ENCODE measurements around the gene WWTR1. TPM values are rescaled to one million over a fixed set of nuclear protein-coding genes. Genes with fewer than 3 reads are reported as not detected.

WWTR1 gene
- total and polyA plus RNA-seq, 2 donors (not counting 3 experiments of a cell fraction or from before 2014, with no cell fraction given): 210 to 341 TPM

GRCh38 chr3:149481056-149481455 is 176.8 kb downstream of the WWTR1 start:
- no peaks in the 10 kb centered on the region for H3K9me3 ChIP-seq (replicated peaks; ENCODE audit: control insufficient read depth, insufficient read depth, low read length)
- H2AFZ ChIP-seq (ENCODE audit: low read depth, low read length): no peak overlapping the region
- TF ChIP-seq JUN (IDR thresholded peaks at IDR 0.05; ENCODE audit: borderline replicate concordance, insufficient read depth, insufficient read length, low read depth) (no peak), EZH2 (IDR thresholded peaks at IDR 0.05; ENCODE audit: borderline replicate concordance, low read depth, low read length, severe bottlenecking) (no peak), FOS (IDR thresholded peaks at IDR 0.05; ENCODE audit: borderline replicate concordance, insufficient read depth, low read length) (no peak), GATA2 (IDR thresholded peaks at IDR 0.05; ENCODE audit: insufficient read depth, insufficient read length, low read depth, low read length) (no peak), POLR2AphosphoS5 (IDR thresholded peaks at IDR 0.05; ENCODE audit: insufficient read depth, low read depth, low read length) (no peak), POLR2A (IDR thresholded peaks at IDR 0.05; ENCODE audit: low read depth, low read length) (no peak), MYC (IDR thresholded peaks at IDR 0.05; ENCODE audit: low read depth, low read length) (no peak), CTCF (IDR thresholded peaks at IDR 0.05; ENCODE audit: extremely low read depth in 1 of 2, insufficient read depth in 1 of 2, low read depth in 1 of 2, low read length in 2 of 2) (no peak), MAX (IDR thresholded peaks at IDR 0.05; ENCODE audit: insufficient read depth, insufficient read length) (no peak)
- ChIA-PET CTCF (interaction anchor here (0.7 to 6.6 kb wide), 22 partner anchors 9 to 526 kb away, joined by 3 to 125 read pairs (median 8); partner anchors contain the start of genes TM4SF1 and TM4SF18), POLR2A (interaction anchor here (1.8 to 3.4 kb wide), 2 partner anchors 106 to 110 kb away, joined by 14 to 41 read pairs; partner anchors contain the start of gene TM4SF1)
- FAIRE-seq (no peak), DNase-seq (ENCODE audit: low read depth, low spot score) (no peak)
- H3K9ac ChIP-seq (replicated peaks; ENCODE audit: extremely low read depth, insufficient read depth, low read length): no peak overlapping the region
- dilution Hi-C loops (cut with MboI; ENCODE audit: extremely low pct_ligation_motif_present, low sequenced_read_pairs) (no loop called here), intact Hi-C loops (cut with micrococcal nuclease) (no loop called here)
- peaks cover 12% of the 10 kb centered on the region for H3K4me1 ChIP-seq (ENCODE audit: control insufficient read depth, extremely low read depth, insufficient read depth, low read length)
- no peaks in the 10 kb centered on the region for H3K9me1 ChIP-seq (replicated peaks; ENCODE audit: control insufficient read depth, extremely low read depth, insufficient read depth, low read length)
- no peak overlapping the region for H3K27ac ChIP-seq (ENCODE audit: insufficient read depth, low read depth, low read length)
- H3K36me3 ChIP-seq (ENCODE audit: control insufficient read depth in 2 of 2, extremely low read depth in 1 of 2, insufficient read depth in 2 of 2, low read length in 2 of 2): no peaks in the 10 kb centered on the region
- no peak overlapping the region for H3K4me3 ChIP-seq (replicated peaks in 1 of 3; ENCODE audit: insufficient read depth in 1 of 3, low read depth in 1 of 3, low read length in 3 of 3)
- no TSS peak for BruUV-seq (replicated peaks)
- H3K79me2 ChIP-seq (ENCODE audit: control insufficient read depth, insufficient read depth, low read length): no peaks in the 10 kb centered on the region
- no peak overlapping the region for H3K4me2 ChIP-seq (ENCODE audit: insufficient read depth, low read length)
- no peaks in the 10 kb centered on the region for H4K20me1 ChIP-seq (replicated peaks; ENCODE audit: control insufficient read depth, extremely low read depth, insufficient read depth, low read length)
- no peaks in the 10 kb centered on the region for H3K27me3 ChIP-seq (ENCODE audit: control insufficient read depth in 2 of 2, insufficient read depth in 2 of 2, low read length in 2 of 2)
